Inflammatory macrophage (primary cell): Measurements from ENCODE around the gene AKT2.
A peak's percentile ranks its signal among the peaks of the same experiment; 100 is the strongest.

Source experiments
- DNase-seq, 2 donors: peaks; one replicate each; pipeline ENCODE4 v3.0.0-alpha.2; 2020 to 2022

The AKT2 gene

GRCh38 chr19:40217934-40218890 is 66.9 kb downstream of the AKT2 start, which contains the start of gene TTC9B:
TTC9B (minus strand) TSS chr19:40218384; CDS start chr19:40218381, 3 bp downstream.
- DNase-seq, result peak in 1 of 2 donors; percentile 18

- DNase-seq, result peak; percentile 2 to 10
These were observed 67.9 kb downstream of the AKT2 start for GRCh38 chr19:40217027-40217810.

- no peak for DNase-seq
These were observed 68.4 kb downstream of the AKT2 start for GRCh38 chr19:40216777-40217026.

- no peak for DNase-seq
These were observed 69.0 kb downstream of the AKT2 start for GRCh38 chr19:40216013-40216776.

- no peak for DNase-seq
These were observed 70.2 kb downstream of the AKT2 start for GRCh38 chr19:40214936-40215335.

- DNase-seq, result no peak
These were observed 71.1 kb downstream of the AKT2 start for GRCh38 chr19:40213882-40214570.

- no peak for DNase-seq
These were observed 71.8 kb downstream of the AKT2 start for GRCh38 chr19:40213251-40213829.

- no peak for DNase-seq
These were observed 74.3 kb downstream of the AKT2 start for GRCh38 chr19:40210889-40211288.

- no peak for DNase-seq
These were observed 76.5 kb downstream of the AKT2 start for GRCh38 chr19:40208602-40209001.

GRCh38 chr19:40205760-40206159 is 79.4 kb downstream of the AKT2 start:
- DNase-seq, result no peak

GRCh38 chr19:40204381-40204780 is 80.8 kb downstream of the AKT2 start:
- no peak for DNase-seq

- no peak for DNase-seq
These were observed 84.6 kb downstream of the AKT2 start for GRCh38 chr19:40200341-40201099.

- DNase-seq, result no peak
These were observed 86.7 kb downstream of the AKT2 start for GRCh38 chr19:40198272-40198990.

- DNase-seq, result no peak
These were observed 91.6 kb downstream of the AKT2 start for GRCh38 chr19:40193587-40193849.

- DNase-seq, result no peak
These were observed 92.2 kb downstream of the AKT2 start for GRCh38 chr19:40192758-40193586.

GRCh38 chr19:40191836-40192646 is 93.1 kb downstream of the AKT2 start:
- DNase-seq, result peak in 1 of 2 donors; percentile 22

- peak; percentile 50 to 71 for DNase-seq
These were observed 94.0 kb downstream of the AKT2 start, which contains the start of gene MAP3K10 for GRCh38 chr19:40190891-40191835. MAP3K10 (plus strand) TSS chr19:40191426; CDS start chr19:40192032, 606 bp downstream.

- no peak for DNase-seq
These were observed 100.9 kb downstream of the AKT2 start for GRCh38 chr19:40184273-40184672.
